Measurements from ENCODE around the gene MED14. TPM values are rescaled to one million over a fixed set of nuclear protein-coding genes. Genes with fewer than 3 reads are reported as not detected.

The MED14 gene
- total and polyA plus RNA-seq, 2 of the 8 experiments (the other 6 are each of a cell fraction or from before 2014, with no cell fraction given) = 79.7 to 117 TPM

- no peak overlapping the region for H2BK15ac ChIP-seq (ENCODE audit: low read length)
- no peak overlapping the region for H2AFZ ChIP-seq (ENCODE audit: low read length)
- no peak overlapping the region for H3K18ac ChIP-seq (ENCODE audit: extremely low read depth, low read length)
- H3K56ac ChIP-seq (replicated peaks; ENCODE audit: insufficient read length, low read depth, low read length) = no peak overlapping the region
- POLR2A ChIA-PET (ENCODE audit: partially characterized antibody) = no interaction called here
- H3K23ac ChIP-seq (ENCODE audit: insufficient read length) = no peak overlapping the region
- H3K14ac ChIP-seq (ENCODE audit: insufficient read length) = no peak overlapping the region
- no peak overlapping the region for H2BK5ac ChIP-seq (ENCODE audit: low read depth, low read length)
- H3K9me3 ChIP-seq (ENCODE audit: insufficient read depth in 2 of 2, low read depth in 1 of 2, low read length in 1 of 2) = no peaks in the 10 kb centered on the region
- no peak overlapping the region for H3K4me2 ChIP-seq (ENCODE audit: insufficient read depth in 1 of 2, low read depth in 2 of 2, low read length in 2 of 2)
- DNase-seq (ENCODE audit: low read depth in 1 of 2, low spot score in 2 of 2) = no peak
- H3K9ac ChIP-seq (replicated peaks in 1 of 4; ENCODE audit: extremely low read depth in 1 of 4, low read depth in 3 of 4, low read length in 3 of 4) = no peak overlapping the region
- TF ChIP-seq SP1 (IDR thresholded peaks at IDR 0.05; ENCODE audit: low read depth, low read length) = no peak
- TF ChIP-seq JUN (IDR thresholded peaks at IDR 0.05; ENCODE audit: low read depth, low read length) = no peak
- TF ChIP-seq TAF7 (optimal IDR thresholded peaks at IDR 0.05; ENCODE audit: borderline replicate concordance, low read depth, low read length) = no peak
- no peak for TF ChIP-seq EP300 (IDR thresholded peaks at IDR 0.05; ENCODE audit: borderline replicate concordance in 1 of 2, low read depth in 2 of 2, low read length in 2 of 2)
- no peak for TF ChIP-seq CEBPB (IDR thresholded peaks at IDR 0.05; ENCODE audit: low read depth, low read length)
- TF ChIP-seq HDAC2 (IDR thresholded peaks at IDR 0.05; ENCODE audit: borderline replicate concordance in 1 of 2, low read depth in 2 of 2, low read length in 2 of 2) = no peak
- TF ChIP-seq SRF (IDR thresholded peaks at IDR 0.05; ENCODE audit: low read depth, low read length) = no peak
- TF ChIP-seq PHF8 (conservative IDR thresholded peaks at IDR 0.05; ENCODE audit: low read depth, low read length) = no peak
- TF ChIP-seq TBP (IDR thresholded peaks at IDR 0.05; ENCODE audit: low read depth, low read length) = no peak
- TF ChIP-seq GABPA (IDR thresholded peaks at IDR 0.05; ENCODE audit: borderline replicate concordance, insufficient read depth, low read length) = no peak
- no peak for TF ChIP-seq MAX (IDR thresholded peaks at IDR 0.05)
- no peak overlapping the region for H2AK5ac ChIP-seq (ENCODE audit: low read depth, low read length)
- no peaks in the 10 kb centered on the region for H3K79me1 ChIP-seq (ENCODE audit: low read depth, low read length)
- no peak overlapping the region for H3K27ac ChIP-seq (ENCODE audit: low read depth, low read length)
- no peak overlapping the region for H2BK120ac ChIP-seq (replicated peaks; ENCODE audit: low read depth, low read length)
- H4K5ac ChIP-seq (ENCODE audit: insufficient read length, low read depth, low read length) = no peak overlapping the region
- CTCF ChIA-PET (ENCODE audit: partially characterized antibody) = interaction anchor here (0.6 to 1.0 kb wide), 2 partner anchors 16 to 594 kb away, joined by 3 to 4 read pairs; partner anchors contain the start of gene MED14
- no peaks in the 10 kb centered on the region for H3K4me1 ChIP-seq (replicated peaks in 1 of 4; ENCODE audit: control insufficient read depth in 3 of 4, insufficient read depth in 4 of 4, low read length in 3 of 4)
- H3K23me2 ChIP-seq (ENCODE audit: low read depth, low read length) = no peaks in the 10 kb centered on the region
- H4K91ac ChIP-seq (replicated peaks; ENCODE audit: insufficient read length, low read length) = no peak overlapping the region
- no peak overlapping the region for H3K4me3 ChIP-seq (ENCODE audit: extremely low read depth in 1 of 4, insufficient read depth in 2 of 4, low read depth in 3 of 4, low read length in 4 of 4)
- no peak overlapping the region for H2BK20ac ChIP-seq (ENCODE audit: low read length)
- H3K4ac ChIP-seq (replicated peaks; ENCODE audit: insufficient read length, low read depth, low read length) = no peak overlapping the region
- H3K79me2 ChIP-seq (ENCODE audit: control insufficient read depth in 1 of 2, insufficient read depth in 2 of 2, low read length in 2 of 2) = peaks cover 5 to 95% of the 10 kb centered on the region in 2 experiments; a peak in 3 of 4 replicates
- no peak overlapping the region for H2BK12ac ChIP-seq (ENCODE audit: low read depth, low read length)
- FAIRE-seq = no peak
- H4K8ac ChIP-seq (ENCODE audit: extremely low read depth, insufficient read depth, low read length) = no peak overlapping the region
- peaks cover 0 to 48% (median 10%) of the 10 kb centered on the region in 4 experiments; a peak in 4 of 8 replicates for H3K36me3 ChIP-seq (ENCODE audit: control insufficient read depth in 2 of 4, insufficient read depth in 4 of 4, low read length in 3 of 4)
- H4K20me1 ChIP-seq (replicated peaks in 1 of 2; ENCODE audit: control insufficient read depth in 1 of 2, insufficient read depth in 2 of 2, low read length in 2 of 2) = peaks cover 3 to 5% of the 10 kb centered on the region in 2 experiments
- no peaks in the 10 kb centered on the region for H3K27me3 ChIP-seq (replicated peaks in 1 of 4; ENCODE audit: control insufficient read depth in 3 of 4, extremely low read depth in 1 of 4, insufficient read depth in 3 of 4, low read length in 3 of 4)
These were observed 15.6 kb downstream of the MED14 start for GRCh38 chrX:40719731-40720130.
